ENCODE measurements around the gene TAX1BP3. TPM values are rescaled to one million over a fixed set of nuclear protein-coding genes. Genes with fewer than 3 reads are reported as not detected.
A peak's percentile ranks its signal among the peaks of the same experiment; 100 is the strongest.

TAX1BP3 gene
- total and polyA plus RNA-seq, 9 of the 15 experiments (the other 6 are each of a cell fraction or from before 2014, with no cell fraction given), result 0.99 to 14.5 (median 6.2) TPM

DNA sequence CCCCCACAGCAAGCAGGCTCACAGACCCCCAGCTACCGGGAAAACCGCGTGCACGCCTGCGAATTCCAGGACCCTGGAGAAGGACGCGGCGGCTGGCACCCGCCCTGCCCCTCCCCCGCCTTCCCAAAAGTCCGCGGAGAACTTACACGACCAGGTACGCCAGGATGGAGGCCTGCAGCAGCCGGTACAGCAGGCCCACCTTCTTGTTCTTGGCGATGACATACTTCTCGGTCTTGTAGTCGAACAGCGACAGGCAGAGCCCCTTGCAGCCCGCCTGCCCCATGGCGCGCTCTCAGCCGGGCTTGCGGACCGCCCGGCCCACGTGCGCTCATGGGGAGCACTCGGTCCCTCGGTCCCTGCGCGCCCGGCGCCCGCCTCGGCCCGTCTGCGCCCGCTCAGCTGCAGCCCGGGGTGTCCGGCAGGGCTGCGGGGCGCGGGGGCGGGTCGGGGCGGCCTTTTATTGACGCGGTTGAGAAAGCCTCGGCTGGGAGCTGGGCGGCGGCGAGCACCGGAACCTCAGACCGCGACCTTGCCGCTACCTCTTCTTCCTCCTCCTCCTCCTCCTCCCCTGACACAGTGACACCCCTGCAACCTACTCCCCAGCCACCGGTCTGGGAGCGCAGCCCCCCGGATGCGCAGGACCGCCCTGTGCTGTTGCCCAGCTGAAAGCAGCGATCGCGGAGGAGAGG is 27.5 kb upstream of the TAX1BP3 start, which contains the start of gene P2RX5 (continued):
- TF ChIP-seq, protein P1, sequence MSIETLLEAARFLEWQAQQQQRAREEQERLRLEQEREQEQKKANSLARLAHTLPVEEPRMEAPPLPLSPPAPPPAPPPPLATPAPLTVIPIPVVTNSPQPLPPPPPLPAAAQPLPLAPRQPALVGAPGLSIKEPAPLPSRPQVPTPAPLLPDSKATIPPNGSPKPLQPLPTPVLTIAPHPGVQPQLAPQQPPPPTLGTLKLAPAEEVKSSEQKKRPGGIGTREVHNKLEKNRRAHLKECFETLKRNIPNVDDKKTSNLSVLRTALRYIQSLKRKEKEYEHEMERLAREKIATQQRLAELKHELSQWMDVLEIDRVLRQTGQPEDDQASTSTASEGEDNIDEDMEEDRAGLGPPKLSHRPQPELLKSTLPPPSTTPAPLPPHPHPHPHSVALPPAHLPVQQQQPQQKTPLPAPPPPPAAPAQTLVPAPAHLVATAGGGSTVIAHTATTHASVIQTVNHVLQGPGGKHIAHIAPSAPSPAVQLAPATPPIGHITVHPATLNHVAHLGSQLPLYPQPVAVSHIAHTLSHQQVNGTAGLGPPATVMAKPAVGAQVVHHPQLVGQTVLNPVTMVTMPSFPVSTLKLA (conservative IDR thresholded peaks at IDR 0.05), result peak; percentile 35 to 63; a peak in 3 of 4 replicates
- TF ChIP-seq ZNF41 (CRISPR knock-in tag; conservative IDR thresholded peaks at IDR 0.05) (no peak), ZNF316 (IDR thresholded peaks at IDR 0.05) (no peak), DPF2 (IDR thresholded peaks at IDR 0.05) (no peak), PREB (CRISPR knock-in tag; IDR thresholded peaks at IDR 0.05) (no peak), MEF2A (IDR thresholded peaks at IDR 0.05; ENCODE audit: control insufficient read depth, low read depth, low read length) (no peak), ZNF165 (CRISPR knock-in tag; IDR thresholded peaks at IDR 0.05; ENCODE audit: borderline replicate concordance) (no peak), CEBPB (tag; IDR thresholded peaks at IDR 0.05) (no peak), SUPT5H (IDR thresholded peaks at IDR 0.05) (no peak), ZBTB17 (CRISPR knock-in tag; IDR thresholded peaks at IDR 0.05) (no peak), SIN3B (IDR thresholded peaks at IDR 0.05; ENCODE audit: low read depth) (no peak), ZNF717 (CRISPR knock-in tag; IDR thresholded peaks at IDR 0.05) (no peak), ATF1 (CRISPR knock-in tag; IDR thresholded peaks at IDR 0.05) (no peak), ATF1 (tag; IDR thresholded peaks at IDR 0.05) (no peak), ZFX (CRISPR knock-in tag; IDR thresholded peaks at IDR 0.05) (0 out of 2 replicates have a peak, but pooled peaks have one; percentile 20), CBX3 (IDR thresholded peaks at IDR 0.05; ENCODE audit: borderline replicate concordance in 1 of 2, low read length in 2 of 2) (no peak), NFIC (IDR thresholded peaks at IDR 0.05) (no peak), ZBTB2 (IDR thresholded peaks at IDR 0.05) (no peak), MTF1 (CRISPR knock-in tag; IDR thresholded peaks at IDR 0.05; ENCODE audit: borderline replicate concordance) (no peak), RBFOX2 (IDR thresholded peaks at IDR 0.05; ENCODE audit: low read depth, low read length) (0 out of 2 replicates have a peak, but pooled peaks have one; percentile 21)
- TF ChIP-seq, protein P2, sequence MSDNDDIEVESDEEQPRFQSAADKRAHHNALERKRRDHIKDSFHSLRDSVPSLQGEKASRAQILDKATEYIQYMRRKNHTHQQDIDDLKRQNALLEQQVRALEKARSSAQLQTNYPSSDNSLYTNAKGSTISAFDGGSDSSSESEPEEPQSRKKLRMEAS (CRISPR knock-in tag; IDR thresholded peaks at IDR 0.05), result peak; percentile 21; the same call in 1 of the 2 replicates

Data from K562 (cell line).